Left lobe of liver (tissue), 2 donors: Measurements from ENCODE around the gene KCNIP3. TPM values are rescaled to one million over a fixed set of nuclear protein-coding genes. Genes with fewer than 3 reads are reported as not detected.
"Not testable (repeated sequence)": the region's sequence is repeated elsewhere in the genome, so short reads cannot be mapped to it uniquely, and the experiment has no call there.

Experiments used
- ATAC-seq: fragments of 200-7000 bp; cut with Tn5 transposase; one replicate; pipeline ENCODE4 v1.9.1; 2020; ENCODE audit warnings: mild to moderate bottlenecking, moderate library complexity
- DNase-seq: peaks from one replicate; pipeline ENCODE4 v3.0.0-alpha.2; 2020; ENCODE audit warnings: low spot score
- total RNA-seq: library from RNA; stranded (reverse); gene quantifications from one replicate; pipeline ENCODE4 v1.2.1, GENCODE V29; 2021
- donor health status: DM: no; HTN: no; CAD: no; lungs with moderate emphysema.
- donor health status: DM: no; HTN: yes; CAD: no.

KCNIP3 gene
- total RNA-seq, result 1.6 TPM

- ATAC-seq (peak; percentile 49), DNase-seq (no peak)
These were observed at the start of gene KCNIP3 for GRCh38 chr2:95296880-95297487. TSS of gene KCNIP3 (plus strand) at chr2:95297347. CDS start at chr2:95297439, 92 bp downstream.

GRCh38 chr2:95258271-95258670 is 38.9 kb upstream of the KCNIP3 start:
- DNase-seq (no peak), ATAC-seq (no peak)

DNA sequence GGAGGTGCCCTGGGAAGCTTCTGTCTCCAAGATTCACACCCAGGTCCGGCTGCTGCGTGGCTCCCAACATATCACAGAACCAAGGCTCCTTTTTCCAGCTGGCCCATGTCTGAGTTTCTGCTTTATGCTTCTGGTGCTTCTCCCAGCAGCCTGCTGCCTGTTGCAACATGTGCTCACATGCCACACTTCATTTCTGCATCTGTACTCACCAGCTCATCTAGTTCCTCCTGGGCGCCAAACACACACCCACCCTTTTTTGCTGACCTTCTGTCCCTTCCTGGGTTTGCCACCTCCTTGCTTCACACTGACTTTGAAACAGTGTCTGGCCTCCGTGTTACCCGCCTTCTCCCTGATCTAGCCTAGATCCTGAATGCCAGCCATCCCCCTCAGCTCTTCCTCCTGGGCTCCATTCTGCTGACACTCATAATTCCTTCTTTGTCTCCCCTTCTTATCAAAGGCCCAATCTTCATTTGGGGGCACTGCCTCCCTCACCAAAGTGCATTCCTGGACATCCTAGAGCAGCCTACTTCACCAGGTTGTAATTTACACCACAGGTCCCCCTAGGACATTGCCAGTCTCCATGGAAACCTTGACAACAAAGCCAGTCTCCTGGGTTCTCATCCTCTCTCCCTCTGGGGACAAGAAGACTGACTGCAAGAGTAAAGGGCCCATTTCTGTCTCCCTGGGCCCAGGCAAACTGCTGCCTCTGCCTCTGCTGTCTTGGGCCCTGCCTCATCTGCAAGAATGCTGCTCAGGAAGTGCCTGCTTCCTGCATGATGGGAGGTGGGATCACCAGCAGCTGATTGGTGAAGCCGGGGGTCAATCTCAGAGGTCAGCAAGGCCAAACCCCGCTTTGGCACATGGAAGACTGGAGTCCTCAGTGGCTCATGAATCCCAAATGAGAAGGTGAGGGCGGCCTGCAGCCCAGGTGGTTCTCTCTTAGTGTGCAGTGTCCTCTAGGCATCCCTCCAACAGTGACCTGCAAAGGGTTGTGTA is 36.8 kb upstream of the KCNIP3 start:
- DNase-seq (no peak), ATAC-seq (peak; percentile 48)

DNA sequence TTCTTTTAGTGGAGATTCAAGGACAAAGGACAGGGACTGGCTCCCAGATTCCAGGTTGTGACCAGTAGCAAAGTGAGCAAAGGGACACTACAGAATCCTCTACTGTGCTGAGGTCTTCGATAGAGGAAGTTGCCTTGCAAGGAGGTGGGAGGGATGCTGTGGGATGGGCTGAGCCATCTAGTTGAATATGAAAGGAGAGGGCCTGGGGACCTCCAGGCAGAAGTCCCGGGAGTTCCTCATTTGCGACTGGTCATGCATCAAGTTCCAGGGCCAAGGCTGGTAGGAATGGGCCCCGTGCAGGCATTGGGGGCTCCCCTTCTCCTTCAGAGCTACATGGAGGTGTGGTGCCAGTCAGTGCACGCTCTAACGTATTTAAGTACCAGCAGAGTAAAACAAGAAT is 35.5 kb upstream of the KCNIP3 start:
- ATAC-seq, result no peak
- DNase-seq, result no peak

DNA sequence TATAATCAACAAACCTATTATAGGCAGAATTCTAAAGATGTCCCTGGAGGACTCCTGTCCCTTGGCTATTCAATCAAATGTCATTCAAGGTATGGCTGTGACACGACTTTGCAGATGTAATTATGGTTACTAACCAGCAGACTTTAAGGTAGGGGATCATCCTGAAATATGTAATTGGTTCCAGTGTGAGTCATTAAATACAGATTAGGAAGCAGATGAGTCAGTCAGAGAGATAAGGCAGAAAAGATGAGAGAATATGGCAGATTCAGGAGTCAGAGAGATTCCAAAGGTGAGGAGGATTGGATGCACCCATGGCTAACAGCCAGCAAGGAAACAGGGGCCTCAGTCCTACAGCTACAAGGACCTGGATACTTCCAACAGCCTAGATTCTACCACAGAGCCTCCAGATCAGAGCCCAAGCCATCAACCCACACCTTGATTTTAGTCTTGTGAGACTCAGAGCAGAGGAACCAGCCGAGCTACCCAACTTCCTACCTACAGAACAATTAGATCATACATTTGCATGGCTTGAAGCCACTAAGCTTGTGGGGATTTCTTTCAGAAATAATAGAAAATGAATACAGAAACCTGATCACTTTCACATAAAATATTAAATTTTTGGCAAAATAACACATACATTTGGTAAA is 34.1 kb upstream of the KCNIP3 start:
- DNase-seq (no peak), ATAC-seq (no peak)

DNA sequence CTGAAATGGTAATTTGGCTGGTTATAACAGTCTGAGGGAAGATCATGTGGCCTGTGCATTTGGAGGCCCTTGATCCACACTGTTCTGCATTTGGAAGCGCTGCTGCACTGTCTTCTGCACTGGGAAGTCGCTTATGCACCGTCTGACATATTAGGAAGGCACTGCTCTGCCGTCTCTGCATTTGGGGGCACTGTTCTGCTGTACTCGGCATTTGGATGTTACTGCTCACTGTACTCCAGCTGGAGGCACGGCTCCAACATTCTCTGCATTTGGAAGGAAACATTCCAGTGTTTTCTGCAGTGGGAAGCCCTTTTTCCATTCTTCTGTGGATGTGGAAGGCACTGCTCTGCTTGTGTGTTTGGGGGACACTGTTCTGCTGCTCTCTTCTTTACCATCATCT is 32.5 kb upstream of the KCNIP3 start:
- ATAC-seq, result no peak
- no peak for DNase-seq

- no peak for ATAC-seq
- no peak for DNase-seq
These were observed 32.0 kb upstream of the KCNIP3 start for GRCh38 chr2:95265182-95265581.

DNA sequence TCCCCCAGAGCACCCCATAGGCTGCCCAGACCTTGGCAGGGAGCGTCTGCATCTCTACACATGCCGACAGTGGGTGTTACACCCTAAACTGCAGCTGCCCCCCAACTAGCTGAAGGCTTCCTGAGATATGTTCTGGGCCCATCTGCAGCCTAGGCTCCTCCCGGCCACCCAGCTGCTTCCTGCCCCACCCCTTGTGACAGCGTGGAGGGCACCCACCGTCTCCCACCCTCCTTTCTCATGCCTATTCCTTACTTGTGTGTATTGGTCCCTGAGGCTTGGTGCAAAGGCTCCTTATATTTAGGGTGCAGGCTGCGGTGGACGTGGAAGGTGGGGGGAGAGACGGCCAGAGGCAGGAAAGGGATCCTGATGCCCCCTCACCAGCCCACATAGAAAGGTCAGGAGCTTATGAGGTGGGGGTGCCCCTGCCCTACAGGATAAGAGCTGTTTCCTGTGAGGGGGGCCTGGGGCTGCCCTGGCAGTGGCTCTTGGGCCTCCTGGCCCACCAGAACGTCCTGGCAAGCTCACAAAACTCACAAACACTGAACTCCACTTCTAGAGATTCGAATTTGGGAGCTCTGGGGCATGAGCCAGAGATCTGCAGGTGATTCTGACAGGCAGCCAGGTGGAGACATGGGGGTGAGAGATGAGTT is 30.2 kb upstream of the KCNIP3 start:
- DNase-seq, result peak; percentile 35

DNA sequence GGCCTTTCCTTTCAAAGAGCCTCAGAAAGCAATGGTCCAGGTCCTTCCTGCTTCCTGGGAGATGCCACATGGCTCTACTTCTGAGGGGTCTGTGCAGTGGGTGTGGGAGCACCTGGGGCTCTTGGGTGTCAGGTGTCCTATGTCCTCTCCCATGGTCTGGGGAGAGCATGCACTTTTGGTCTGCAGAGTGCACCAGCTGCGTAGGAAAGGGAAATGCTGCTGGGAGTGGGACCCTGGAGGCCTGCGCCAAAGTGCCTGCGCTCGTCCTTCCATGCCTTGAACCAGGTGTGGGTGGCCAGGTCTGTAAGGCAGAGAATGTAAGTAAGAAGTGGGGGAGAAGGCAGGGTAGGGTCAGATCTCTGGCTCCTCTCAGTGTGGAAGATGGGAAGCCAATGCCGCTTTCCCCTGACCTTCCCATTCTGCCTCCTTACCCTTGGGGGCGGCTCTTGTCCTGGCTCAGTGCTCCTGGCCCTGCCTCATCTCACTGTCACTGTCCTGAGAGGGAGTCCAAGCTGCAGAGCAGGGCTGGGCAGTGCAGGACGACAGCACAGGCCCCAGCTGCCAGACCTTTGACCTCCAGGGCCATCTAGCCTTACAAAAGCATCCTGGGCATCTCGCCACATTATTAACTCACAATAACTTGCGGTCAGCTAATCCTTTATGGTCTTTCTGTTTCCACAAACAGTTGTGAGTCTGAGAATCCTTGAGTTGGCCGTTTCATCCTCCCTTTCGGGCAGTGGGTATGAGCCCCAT is 29.5 kb upstream of the KCNIP3 start:
- ATAC-seq (peak; percentile 98), DNase-seq (peak; percentile 83)

More for the DNA sequence above, 30.2 kb upstream of the KCNIP3 start:
- ATAC-seq, result no peak

DNA sequence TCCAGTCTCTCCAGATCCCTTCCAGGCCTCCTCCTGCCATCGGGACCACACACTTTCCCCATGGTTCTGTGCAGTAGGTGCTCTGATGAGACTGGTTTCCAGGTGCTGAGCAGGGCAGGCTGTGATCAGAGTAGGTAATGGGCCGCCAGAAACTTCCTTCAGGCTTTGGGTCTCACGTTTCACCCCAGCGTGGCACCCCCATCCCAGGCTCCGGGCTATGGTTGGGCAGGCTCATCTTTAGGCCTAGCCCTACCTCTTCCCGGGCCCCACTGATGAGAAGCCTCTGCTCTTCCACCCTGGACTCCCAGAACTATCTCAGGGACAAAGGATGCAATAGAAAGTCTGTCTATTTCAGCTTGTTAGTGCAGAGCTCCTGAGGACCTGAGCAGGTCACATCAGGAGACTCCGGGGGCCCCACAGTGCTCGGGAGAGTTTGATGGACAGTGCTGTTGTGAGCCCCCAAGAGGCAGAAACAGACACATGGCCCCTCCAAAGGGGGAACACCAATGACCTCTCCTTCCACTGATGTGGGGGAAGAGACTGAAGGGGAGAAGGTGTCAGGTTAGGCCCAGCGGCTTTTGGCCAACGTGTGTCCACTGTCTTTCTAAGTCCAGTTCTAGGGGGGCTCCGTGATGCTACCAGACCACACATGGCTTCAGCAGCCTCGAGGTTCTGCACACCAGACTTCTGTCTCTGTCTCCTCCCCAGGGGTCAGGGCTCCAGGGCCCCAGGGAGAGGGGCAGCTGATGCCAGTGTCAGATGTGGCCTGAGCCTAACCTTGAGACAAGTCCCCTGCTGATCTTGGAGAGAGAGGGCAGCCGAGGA is 28.7 kb upstream of the KCNIP3 start:
- DNase-seq, result no peak
- ATAC-seq, result no peak

GRCh38 chr2:95269036-95269680 is 28.0 kb upstream of the KCNIP3 start:
- ATAC-seq (no peak), DNase-seq (peak; percentile 39)

DNA sequence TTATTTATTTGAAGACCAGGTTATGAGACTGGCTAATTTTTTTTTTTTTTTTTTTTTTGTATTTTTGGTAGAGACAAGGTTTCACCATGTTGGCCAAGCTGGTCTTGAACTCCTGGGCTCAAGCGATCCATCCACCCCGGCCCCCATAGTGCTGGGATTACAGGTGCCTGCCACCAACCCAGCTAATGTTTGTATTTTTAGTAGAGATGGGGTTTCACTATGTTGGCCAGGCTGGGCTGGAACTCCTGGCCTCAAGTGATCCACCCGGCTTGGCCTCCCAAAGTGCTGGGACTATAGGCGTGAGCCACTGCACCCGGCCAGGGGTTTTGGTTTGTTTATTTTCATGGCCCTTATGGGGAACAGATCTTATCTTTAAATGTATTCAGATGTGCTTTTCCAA is 27.4 kb upstream of the KCNIP3 start:
- ATAC-seq, DNase-seq: not testable (repeated sequence)

- DNase-seq, result peak; percentile 41
- no peak for ATAC-seq
These were observed 26.5 kb upstream of the KCNIP3 start for GRCh38 chr2:95270541-95271081.

- ATAC-seq, result no peak
- no peak for DNase-seq
These were observed 25.7 kb upstream of the KCNIP3 start for GRCh38 chr2:95271381-95271971.

- ATAC-seq (no peak), DNase-seq (no peak)
These were observed 24.8 kb upstream of the KCNIP3 start for GRCh38 chr2:95272299-95272751.

DNA sequence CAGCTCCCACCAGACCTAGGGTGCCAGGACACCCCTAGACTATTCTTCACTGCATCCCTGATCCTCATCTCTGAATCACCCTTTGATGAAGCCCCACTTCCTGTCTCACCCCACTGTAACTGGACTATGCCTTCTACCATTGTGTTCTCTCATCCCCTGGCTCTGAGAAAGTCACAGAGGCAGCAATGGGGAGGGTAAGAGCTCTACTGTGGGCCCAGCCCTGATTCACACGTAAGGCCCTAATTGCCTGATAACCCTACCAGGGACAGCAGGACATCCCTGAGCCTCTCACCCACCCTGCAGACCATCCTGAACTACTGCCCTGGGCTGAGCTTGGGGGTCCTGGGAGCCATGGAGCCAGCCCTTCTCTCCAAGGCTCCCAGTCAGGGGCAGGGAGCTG is 24.4 kb upstream of the KCNIP3 start:
- DNase-seq, result no peak
- no peak for ATAC-seq

DNA sequence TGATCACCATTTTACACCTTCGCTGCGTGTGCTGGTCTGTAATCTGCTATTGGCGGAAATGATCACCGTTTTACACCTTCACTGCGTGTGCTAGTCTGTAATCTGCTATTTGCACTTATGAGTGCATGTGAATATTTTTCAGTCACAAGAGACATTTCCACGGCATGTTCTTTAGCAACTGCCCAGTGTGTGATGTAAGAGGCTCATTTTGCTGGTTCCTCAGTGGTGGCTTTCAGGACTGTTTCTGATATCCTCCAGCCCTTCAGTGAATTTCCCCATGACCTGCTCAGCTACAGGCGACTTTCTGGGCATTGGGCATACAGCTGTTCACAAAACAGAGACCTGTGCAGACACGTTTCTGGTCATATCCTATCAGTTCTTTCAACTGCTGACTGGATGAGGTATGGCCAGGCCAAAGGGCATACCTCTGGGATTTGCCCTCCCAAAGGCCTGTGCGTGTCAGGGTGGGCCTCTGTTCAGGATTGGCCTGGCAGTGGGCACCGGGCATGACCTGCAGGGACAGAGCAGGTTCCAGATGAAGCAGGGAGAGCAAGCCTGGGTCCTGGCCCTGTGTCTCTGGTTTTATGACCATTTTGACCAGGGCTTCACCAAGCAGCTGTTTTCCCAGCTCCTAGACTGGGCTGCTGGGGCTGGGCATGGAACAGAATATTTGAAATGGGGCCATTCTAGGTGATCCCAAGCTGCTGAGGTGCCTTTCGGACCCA is 23.4 kb upstream of the KCNIP3 start:
- ATAC-seq (no peak), DNase-seq (peak; percentile 39)
